Gastroesophageal sphincter (tissue), 4 donors: ENCODE data around the gene RPL36. TPM values are rescaled to one million over a fixed set of nuclear protein-coding genes. Genes with fewer than 3 reads are reported as not detected.

Source experiments
- ATAC-seq: fragments of 150-250 bp; one replicate; pipeline ENCODE4 v1.9.1; 2016; ENCODE audit warnings: mild to moderate bottlenecking, moderate library complexity
- H3K27ac ChIP-seq, 4 donors: fragments of 200-600 bp; sonication (generic) in 3 of 4; 1 replicate in 3 of 4; 2 replicates in 1 of 4; pipeline ENCODE4 v1.5.1; 2016 to 2019
- H3K27me3 ChIP-seq: fragments of 200-600 bp; sonication (generic); one replicate; pipeline ENCODE4 v1.5.1; 2019
- H3K36me3 ChIP-seq, 2 donors: fragments of 200-600 bp; sonication (generic); one replicate each; pipeline ENCODE4 v1.5.1; 2019; ENCODE audit warnings: control low read depth in 1 of 2
- H3K4me1 ChIP-seq, 3 donors: fragments of 200-600 bp; sonication (generic); 1 replicate in 2 of 3; 2 replicates in 1 of 3; pipeline ENCODE4 v1.5.1; 2016 to 2019; ENCODE audit warnings: control low read depth in 2 of 3
- H3K4me3 ChIP-seq, 2 donors: fragments of 200-600 bp; sonication (generic); one replicate each; pipeline ENCODE4 v1.5.1; 2019; ENCODE audit warnings: mild to moderate bottlenecking in 1 of 2, moderate library complexity in 1 of 2
- H3K9me3 ChIP-seq, 3 donors: fragments of 200-600 bp; sonication (generic); one replicate each; pipeline ENCODE4 v1.5.1; 2017 to 2019; ENCODE audit warnings: control low read depth in 2 of 3
- EP300 ChIP-seq: sonication (generic); formaldehyde crosslinking; IDR thresholded peaks from one replicate; pipeline ENCODE4 v1.6.1; 2017; ENCODE audit warnings: antibody characterized with exemption, mild to moderate bottlenecking
- POLR2A ChIP-seq, 2 donors: fragments of 450-650 bp; IDR thresholded peaks; one replicate each; pipeline ENCODE4 v1.6.1; 2017; ENCODE audit warnings: antibody characterized with exemption in 2 of 2, mild to moderate bottlenecking in 2 of 2, moderate library complexity in 1 of 2
- POLR2AphosphoS5 ChIP-seq: sonication (generic); formaldehyde crosslinking; IDR thresholded peaks from one replicate; pipeline ENCODE4 v1.6.1; 2017; ENCODE audit warnings: antibody characterized with exemption
- WGBS, 2 donors: methylation state at CpG; one replicate each; pipeline ENCODE4 v1.1.5; 2018; ENCODE audit warnings: low coverage in 1 of 2; 5-methylcytosine and 5-hydroxymethylcytosine counted together
- total RNA-seq, 4 donors: library from RNA; depleted of rRNA; stranded (reverse); fragments of >200 nt; gene quantifications; one replicate each; pipeline ENCODE4 v1.1.0, GENCODE V29; 2016
- TF ChIP-seq, protein P1 (sequence below), 4 experiments: fragments of 200-600 bp in 2 of 4; fragments of 450-650 bp in 2 of 4; sonication (generic) in 1 of 4; IDR thresholded peaks; one replicate each; pipeline ENCODE4 v1.5.1; 2017 to 2019; ENCODE audit warnings: antibody characterized with exemption in 4 of 4, mild to moderate bottlenecking in 2 of 4, moderate library complexity in 2 of 4

Gene RPL36
- total RNA-seq, 4 donors from 2014 or later, result 393 to 1,204 (median 723) TPM

GRCh38 chr19:5676105-5676771 lies 13.9 kb upstream of the RPL36 start:
- TF ChIP-seq POLR2A (IDR thresholded peaks at IDR 0.05) (no peak), EP300 (no peak), POLR2AphosphoS5 (no peak)
- TF ChIP-seq, protein P1, sequence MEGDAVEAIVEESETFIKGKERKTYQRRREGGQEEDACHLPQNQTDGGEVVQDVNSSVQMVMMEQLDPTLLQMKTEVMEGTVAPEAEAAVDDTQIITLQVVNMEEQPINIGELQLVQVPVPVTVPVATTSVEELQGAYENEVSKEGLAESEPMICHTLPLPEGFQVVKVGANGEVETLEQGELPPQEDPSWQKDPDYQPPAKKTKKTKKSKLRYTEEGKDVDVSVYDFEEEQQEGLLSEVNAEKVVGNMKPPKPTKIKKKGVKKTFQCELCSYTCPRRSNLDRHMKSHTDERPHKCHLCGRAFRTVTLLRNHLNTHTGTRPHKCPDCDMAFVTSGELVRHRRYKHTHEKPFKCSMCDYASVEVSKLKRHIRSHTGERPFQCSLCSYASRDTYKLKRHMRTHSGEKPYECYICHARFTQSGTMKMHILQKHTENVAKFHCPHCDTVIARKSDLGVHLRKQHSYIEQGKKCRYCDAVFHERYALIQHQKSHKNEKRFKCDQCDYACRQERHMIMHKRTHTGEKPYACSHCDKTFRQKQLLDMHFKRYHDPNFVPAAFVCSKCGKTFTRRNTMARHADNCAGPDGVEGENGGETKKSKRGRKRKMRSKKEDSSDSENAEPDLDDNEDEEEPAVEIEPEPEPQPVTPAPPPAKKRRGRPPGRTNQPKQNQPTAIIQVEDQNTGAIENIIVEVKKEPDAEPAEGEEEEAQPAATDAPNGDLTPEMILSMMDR (IDR thresholded peaks at IDR 0.05), result no peak
- peaks cover 0 to 28% of the 10 kb centered on the region in 2 donors for H3K36me3 ChIP-seq
- peaks cover 0 to 25% (median 12%) of the 10 kb centered on the region in 3 donors for H3K4me1 ChIP-seq
- no peak for ATAC-seq
- H3K4me3 ChIP-seq, result no peak overlapping the region
- no peaks in the 10 kb centered on the region for H3K9me3 ChIP-seq
- H3K27ac ChIP-seq, result no peak overlapping the region
- 42% methylated on average over 5 of the region's 17 CpGs; no CpG with 5 or more reads in 1 of the 2 donors for WGBS, 2 donors
- H3K27me3 ChIP-seq, result no peaks in the 10 kb centered on the region

- no CpG with 5 or more reads among the region's 13 CpGs for WGBS, 2 donors
- TF ChIP-seq EP300, result no peak
- no peak for TF ChIP-seq POLR2A (IDR thresholded peaks at IDR 0.05)
- TF ChIP-seq, protein P1 (IDR thresholded peaks at IDR 0.05), result no peak
- TF ChIP-seq POLR2AphosphoS5, result no peak
- no peak overlapping the region for H3K27ac ChIP-seq
Observed at GRCh38 chr19:5676772-5677105, 13.4 kb upstream of the RPL36 start.

DNA sequence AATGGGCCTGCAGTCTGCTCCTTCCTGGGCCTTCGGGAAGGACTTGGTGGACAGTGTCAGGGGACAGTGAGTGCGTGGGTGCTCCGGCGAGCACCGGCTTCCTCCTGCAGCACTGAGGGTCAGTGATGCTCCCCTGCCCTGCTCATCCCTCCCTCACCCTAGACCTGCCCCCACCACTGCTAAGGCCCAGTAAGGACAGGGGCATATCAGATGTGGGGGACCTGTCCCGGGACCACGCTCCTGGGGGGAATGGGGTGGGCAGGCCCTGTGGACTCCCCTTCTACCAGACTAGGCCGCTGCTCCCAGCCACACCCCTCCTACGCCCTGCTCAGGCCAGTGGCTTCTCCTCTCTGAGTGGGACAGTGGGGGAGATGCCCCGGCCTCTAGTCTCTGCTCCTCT lies 13.0 kb upstream of the RPL36 start:
- TF ChIP-seq, protein P1 (IDR thresholded peaks at IDR 0.05), result no peak
- no peak for TF ChIP-seq POLR2A (IDR thresholded peaks at IDR 0.05)
- TF ChIP-seq EP300, result no peak
- TF ChIP-seq POLR2AphosphoS5, result no peak
- no peak for ATAC-seq
- Histone ChIP-seq H3K4me3 (no peak overlapping the region), H3K4me1 (peaks cover 0 to 31% (median 14%) of the 10 kb centered on the region in 3 donors), H3K27me3 (no peaks in the 10 kb centered on the region), H3K9me3 (no peaks in the 10 kb centered on the region), H3K36me3 (peaks cover 0 to 19% of the 10 kb centered on the region in 2 donors), H3K27ac (no peak overlapping the region)
- WGBS, 2 donors, result no CpG with 5 or more reads among the region's 10 CpGs

More at GRCh38 chr19:5676772-5677105, 13.4 kb upstream of the RPL36 start:
- Histone ChIP-seq H3K27me3 (no peaks in the 10 kb centered on the region), H3K4me1 (peaks cover 0 to 30% (median 14%) of the 10 kb centered on the region in 3 donors), H3K9me3 (no peaks in the 10 kb centered on the region), H3K36me3 (peaks cover 0 to 23% of the 10 kb centered on the region in 2 donors), H3K4me3 (no peak overlapping the region)
- no peak for ATAC-seq

GRCh38 chr19:5677580-5677979 lies 12.5 kb upstream of the RPL36 start:
- no peak for ATAC-seq
- H3K27me3 ChIP-seq, result no peaks in the 10 kb centered on the region
- TF ChIP-seq EP300, result no peak
- no peak for TF ChIP-seq POLR2A (IDR thresholded peaks at IDR 0.05)
- no peak for TF ChIP-seq POLR2AphosphoS5
- TF ChIP-seq, protein P1 (IDR thresholded peaks at IDR 0.05), result no peak
- peaks cover 0 to 31% (median 14%) of the 10 kb centered on the region in 3 donors for H3K4me1 ChIP-seq
- H3K4me3 ChIP-seq, result no peak overlapping the region
- no peak overlapping the region for H3K27ac ChIP-seq
- H3K36me3 ChIP-seq, result peaks cover 0 to 19% of the 10 kb centered on the region in 2 donors
- H3K9me3 ChIP-seq, result no peaks in the 10 kb centered on the region
- WGBS, 2 donors, result no CpG with 5 or more reads among the region's 9 CpGs

DNA sequence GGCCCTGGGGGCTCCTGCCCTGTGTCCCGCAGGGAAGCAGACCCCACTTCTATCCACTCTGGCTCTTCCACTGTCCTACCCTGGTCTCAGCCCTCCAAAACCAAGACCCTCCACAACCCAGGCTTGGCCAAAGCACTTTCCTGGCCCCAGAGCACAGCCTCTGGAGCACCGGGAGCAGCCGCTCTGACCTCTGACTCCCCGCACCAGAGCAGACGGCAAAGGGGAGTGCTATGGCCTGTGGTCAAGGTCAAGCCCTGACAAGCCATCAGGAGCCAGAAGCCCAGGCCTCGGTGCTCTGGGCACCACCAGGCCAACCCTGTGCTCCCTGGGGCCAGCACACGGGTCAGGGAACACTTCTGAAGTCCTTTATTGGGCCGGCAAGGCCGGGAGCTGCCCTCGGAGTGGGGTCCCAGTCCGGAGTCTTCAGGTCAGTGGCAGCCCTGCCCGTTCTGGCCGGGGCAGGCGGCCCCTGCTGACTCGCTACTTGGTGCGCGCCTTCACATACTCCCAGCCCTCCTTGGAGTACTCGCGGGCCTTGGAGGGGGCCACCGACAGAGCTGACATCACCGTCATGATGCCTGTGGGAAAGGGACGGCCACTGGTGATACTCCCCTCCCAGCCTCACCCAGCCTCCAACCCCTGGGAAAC lies 11.9 kb upstream of the RPL36 start:
- ATAC-seq, result no peak
- TF ChIP-seq EP300, result no peak
- no peak for TF ChIP-seq POLR2AphosphoS5
- no peak for TF ChIP-seq POLR2A (IDR thresholded peaks at IDR 0.05)
- TF ChIP-seq, protein P1 (IDR thresholded peaks at IDR 0.05), result no peak
- Histone ChIP-seq H3K27me3 (no peaks in the 10 kb centered on the region), H3K27ac (no peak overlapping the region), H3K4me1 (peaks cover 0 to 31% (median 14%) of the 10 kb centered on the region in 3 donors), H3K9me3 (no peaks in the 10 kb centered on the region), H3K4me3 (no peak overlapping the region), H3K36me3 (peaks cover 0 to 19% of the 10 kb centered on the region in 2 donors)
- WGBS, 2 donors, result 80% methylated on average over 3 of the region's 22 CpGs; no CpG with 5 or more reads in 1 of the 2 donors
